Breast epithelium (tissue), 4 donors: ENCODE measurements around the gene EPO. TPM values are rescaled to one million over a fixed set of nuclear protein-coding genes. Genes with fewer than 3 reads are reported as not detected.
"Not testable (repeated sequence)": the region's sequence is repeated elsewhere in the genome, so short reads cannot be mapped to it uniquely, and the experiment has no call there.

Source experiments
- DNase-seq, 2 donors: peaks; one replicate each; pipeline ENCODE4 v3.0.0-alpha.2; 2019; ENCODE audit warnings: low spot score in 2 of 2
- H3K27ac ChIP-seq, 2 donors: fragments of 200-600 bp; sonication (generic) in 1 of 2; one replicate each; pipeline ENCODE4 v1.5.1; 2016 to 2019; ENCODE audit warnings: mild to moderate bottlenecking in 1 of 2
- H3K27me3 ChIP-seq, 2 donors: fragments of 200-600 bp; sonication (generic) in 1 of 2; one replicate each; pipeline versions ENCODE4 v1.5.1 to v1.6.0; 2017 to 2019; ENCODE audit warnings: control low read depth in 1 of 2, mild to moderate bottlenecking in 1 of 2
- H3K36me3 ChIP-seq: fragments of 200-600 bp; one replicate; pipeline ENCODE4 v1.5.1; 2019
- H3K4me1 ChIP-seq, 2 donors: fragments of 200-600 bp; sonication (generic); one replicate each; pipeline ENCODE4 v1.5.1; 2016 to 2019; ENCODE audit warnings: control low read depth in 1 of 2
- H3K4me3 ChIP-seq, 3 donors: fragments of 200-600 bp; sonication (generic); 1 replicate in 2 of 3; 2 replicates in 1 of 3; pipeline ENCODE4 v1.5.1; 2016 to 2019; ENCODE audit warnings: mild to moderate bottlenecking in 3 of 3, moderate library complexity in 2 of 3
- H3K9me3 ChIP-seq, 2 donors: fragments of 200-600 bp; sonication (generic) in 1 of 2; one replicate each; pipeline ENCODE4 v1.5.1; 2016 to 2019; ENCODE audit warnings: control low read depth in 1 of 2
- POLR2A ChIP-seq: fragments of 450-650 bp; IDR thresholded peaks from one replicate; pipeline ENCODE4 v1.6.1; 2016; ENCODE audit warnings: antibody characterized with exemption, mild to moderate bottlenecking, moderate library complexity
- POLR2AphosphoS5 ChIP-seq, 3 donors: sonication (generic); formaldehyde crosslinking; IDR thresholded peaks; one replicate each; pipeline ENCODE4 v1.6.1; 2017; ENCODE audit warnings: antibody characterized with exemption in 3 of 3
- intact Hi-C: fragments of 100-400 bp; cut with DNase I; formaldehyde crosslinking; loops from one replicate; pipeline ENCODE4 v1.15.1; 2023; ENCODE audit warnings: low total_unique reads
- total RNA-seq, 3 donors: library from RNA; depleted of rRNA; stranded (reverse); fragments of >200 nt; gene quantifications; one replicate each; pipeline ENCODE4 v1.1.0, GENCODE V29; 2016
- TF ChIP-seq, protein P1 (sequence below), 3 donors: fragments of 450-650 bp; IDR thresholded peaks; one replicate each; pipeline ENCODE4 v1.5.1; 2016 to 2017; ENCODE audit warnings: antibody characterized with exemption in 3 of 3, mild to moderate bottlenecking in 3 of 3, moderate library complexity in 3 of 3

Gene EPO
- total RNA-seq, 3 donors from 2014 or later: not detected

- intact Hi-C loops: no loop called here
- H3K4me1 ChIP-seq: no peaks in the 10 kb centered on the region
- no peaks in the 10 kb centered on the region for H3K9me3 ChIP-seq
- H3K27me3 ChIP-seq: no peaks in the 10 kb centered on the region
- no peak for DNase-seq
- TF ChIP-seq, protein P1, sequence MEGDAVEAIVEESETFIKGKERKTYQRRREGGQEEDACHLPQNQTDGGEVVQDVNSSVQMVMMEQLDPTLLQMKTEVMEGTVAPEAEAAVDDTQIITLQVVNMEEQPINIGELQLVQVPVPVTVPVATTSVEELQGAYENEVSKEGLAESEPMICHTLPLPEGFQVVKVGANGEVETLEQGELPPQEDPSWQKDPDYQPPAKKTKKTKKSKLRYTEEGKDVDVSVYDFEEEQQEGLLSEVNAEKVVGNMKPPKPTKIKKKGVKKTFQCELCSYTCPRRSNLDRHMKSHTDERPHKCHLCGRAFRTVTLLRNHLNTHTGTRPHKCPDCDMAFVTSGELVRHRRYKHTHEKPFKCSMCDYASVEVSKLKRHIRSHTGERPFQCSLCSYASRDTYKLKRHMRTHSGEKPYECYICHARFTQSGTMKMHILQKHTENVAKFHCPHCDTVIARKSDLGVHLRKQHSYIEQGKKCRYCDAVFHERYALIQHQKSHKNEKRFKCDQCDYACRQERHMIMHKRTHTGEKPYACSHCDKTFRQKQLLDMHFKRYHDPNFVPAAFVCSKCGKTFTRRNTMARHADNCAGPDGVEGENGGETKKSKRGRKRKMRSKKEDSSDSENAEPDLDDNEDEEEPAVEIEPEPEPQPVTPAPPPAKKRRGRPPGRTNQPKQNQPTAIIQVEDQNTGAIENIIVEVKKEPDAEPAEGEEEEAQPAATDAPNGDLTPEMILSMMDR (IDR thresholded peaks at IDR 0.05): no peak
- no peak for TF ChIP-seq POLR2AphosphoS5 (IDR thresholded peaks at IDR 0.05)
- TF ChIP-seq POLR2A: no peak
- H3K36me3 ChIP-seq: no peaks in the 10 kb centered on the region
- peak overlapping the region in 2 of 3 donors; percentile 35 to 61 for H3K4me3 ChIP-seq
- H3K27ac ChIP-seq: no peak overlapping the region
These were observed 24.3 kb downstream of the EPO start for GRCh38 chr7:100744605-100745004.

DNA sequence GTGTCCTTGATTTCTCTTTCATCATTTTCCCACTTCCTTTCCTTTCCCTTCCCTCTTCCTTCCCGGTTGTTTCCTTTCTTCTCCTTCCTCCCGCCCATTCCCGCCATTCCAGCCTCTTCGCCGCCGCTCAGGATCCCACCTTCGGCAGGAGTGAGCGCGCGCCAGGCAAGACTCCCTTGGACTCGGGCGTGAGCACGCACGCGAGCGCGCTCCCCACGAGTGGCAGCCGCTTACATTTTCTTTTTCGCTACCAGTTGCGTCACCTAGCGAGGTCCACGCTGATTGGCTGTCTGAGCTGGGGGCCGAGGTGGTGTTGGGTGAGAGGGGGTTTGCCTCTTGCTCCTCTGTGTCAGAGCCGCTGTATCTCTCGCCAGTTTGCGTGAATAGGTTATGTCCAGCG, 24.9 kb downstream of the EPO start:
- H3K27me3 ChIP-seq: peaks cover 0 to 2% of the 10 kb centered on the region in 2 donors
- no peaks in the 10 kb centered on the region for H3K4me1 ChIP-seq
- no peak overlapping the region for H3K27ac ChIP-seq
- intact Hi-C loops: no loop called here
- no peaks in the 10 kb centered on the region for H3K9me3 ChIP-seq
- DNase-seq: no peak
- peak overlapping the region; percentile 35 to 61 (median 37) for H3K4me3 ChIP-seq
- H3K36me3 ChIP-seq: no peaks in the 10 kb centered on the region
- TF ChIP-seq POLR2A (no peak), POLR2AphosphoS5 (IDR thresholded peaks at IDR 0.05) (no peak)
- TF ChIP-seq, protein P1 (IDR thresholded peaks at IDR 0.05): no peak

DNA sequence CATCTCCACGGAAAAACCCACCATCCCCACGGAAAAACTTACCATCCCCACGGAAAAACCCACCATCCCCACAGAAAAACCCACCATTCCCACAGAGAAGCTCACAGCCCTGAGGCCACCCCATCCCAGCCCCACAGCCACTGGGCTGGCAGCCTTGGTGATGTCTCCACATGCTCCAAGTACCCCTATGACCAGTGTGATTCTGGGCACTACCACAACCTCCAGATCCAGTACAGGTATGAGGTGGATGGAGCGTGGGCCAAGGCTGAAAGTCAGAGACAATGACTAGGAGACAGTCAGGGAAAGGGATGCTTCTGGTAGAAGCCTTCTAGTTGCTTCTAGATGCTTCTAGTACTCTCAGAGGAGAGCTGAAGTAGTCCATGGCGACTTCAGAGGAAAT, 32.7 kb downstream of the EPO start:
- TF ChIP-seq POLR2AphosphoS5 (IDR thresholded peaks at IDR 0.05): no peak
- TF ChIP-seq, protein P1 (IDR thresholded peaks at IDR 0.05): no peak
- no peak for TF ChIP-seq POLR2A
- intact Hi-C loops: no loop called here
- no peak overlapping the region for H3K27ac ChIP-seq

GRCh38 chr7:100753750-100754149, 33.5 kb downstream of the EPO start:
- TF ChIP-seq POLR2A (no peak), POLR2AphosphoS5 (IDR thresholded peaks at IDR 0.05) (no peak)
- Histone ChIP-seq H3K27me3 (peaks cover 0 to 12% of the 10 kb centered on the region in 2 donors), H3K9me3 (no peaks in the 10 kb centered on the region), H3K27ac (no peak overlapping the region), H3K4me1 (no peaks in the 10 kb centered on the region), H3K36me3 (no peaks in the 10 kb centered on the region), H3K4me3 (no peak overlapping the region)
- no peak for DNase-seq
- intact Hi-C loops: no loop called here

More for the DNA sequence above, 32.7 kb downstream of the EPO start:
- no peaks in the 10 kb centered on the region for H3K36me3 ChIP-seq
- no peaks in the 10 kb centered on the region for H3K9me3 ChIP-seq
- H3K27me3 ChIP-seq: peaks cover 0 to 12% of the 10 kb centered on the region in 2 donors
- no peaks in the 10 kb centered on the region for H3K4me1 ChIP-seq
- DNase-seq: no peak
- H3K4me3 ChIP-seq: no peak overlapping the region

DNA sequence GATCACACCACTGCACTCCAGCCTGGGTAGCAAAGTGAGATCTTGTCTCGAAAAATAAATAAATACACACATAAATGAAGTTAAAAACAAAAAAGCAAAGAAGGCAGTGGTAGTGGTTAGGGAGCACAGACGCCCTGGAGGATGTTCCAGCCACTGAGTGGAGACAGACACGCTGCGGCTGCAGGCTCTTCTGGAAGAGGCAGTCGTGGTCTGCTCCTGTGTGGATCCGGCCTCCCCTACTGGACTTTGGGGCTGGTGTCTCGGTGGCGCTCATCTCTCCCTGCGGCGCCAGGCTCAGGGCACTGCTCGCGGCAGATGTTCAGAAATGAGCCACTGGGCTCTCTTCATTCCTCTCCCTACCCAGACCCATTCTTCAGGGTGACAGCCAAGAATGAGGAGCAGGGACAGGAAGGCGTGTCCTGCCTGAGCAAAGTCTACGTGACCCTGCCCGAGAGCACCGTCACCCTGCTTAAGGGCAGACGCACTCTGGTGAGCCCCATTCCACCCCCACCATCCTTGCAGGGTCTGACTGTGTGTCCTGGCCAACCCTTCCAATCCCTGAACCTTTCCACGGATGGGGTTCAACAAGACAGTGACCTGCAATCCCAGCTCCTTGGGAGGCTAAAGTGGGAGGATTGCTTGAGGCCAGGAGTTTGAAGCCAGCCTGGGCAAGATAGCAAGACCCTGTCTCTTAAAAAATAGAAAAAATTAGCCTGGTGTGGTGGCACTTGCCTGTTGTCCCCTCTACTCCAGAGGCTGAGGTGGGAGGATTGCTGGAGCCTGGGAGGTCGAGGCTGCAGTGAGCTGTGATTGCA, 39.3 kb downstream of the EPO start:
- H3K36me3 ChIP-seq: no peaks in the 10 kb centered on the region
- intact Hi-C loops: no loop called here
- no peak overlapping the region for H3K4me3 ChIP-seq
- no peaks in the 10 kb centered on the region for H3K9me3 ChIP-seq
- no peaks in the 10 kb centered on the region for H3K27me3 ChIP-seq
- TF ChIP-seq, protein P1 (IDR thresholded peaks at IDR 0.05): no peak
- TF ChIP-seq POLR2A: no peak
- TF ChIP-seq POLR2AphosphoS5 (IDR thresholded peaks at IDR 0.05): no peak
- no peak for DNase-seq
- no peak overlapping the region for H3K27ac ChIP-seq
- no peaks in the 10 kb centered on the region for H3K4me1 ChIP-seq

DNA sequence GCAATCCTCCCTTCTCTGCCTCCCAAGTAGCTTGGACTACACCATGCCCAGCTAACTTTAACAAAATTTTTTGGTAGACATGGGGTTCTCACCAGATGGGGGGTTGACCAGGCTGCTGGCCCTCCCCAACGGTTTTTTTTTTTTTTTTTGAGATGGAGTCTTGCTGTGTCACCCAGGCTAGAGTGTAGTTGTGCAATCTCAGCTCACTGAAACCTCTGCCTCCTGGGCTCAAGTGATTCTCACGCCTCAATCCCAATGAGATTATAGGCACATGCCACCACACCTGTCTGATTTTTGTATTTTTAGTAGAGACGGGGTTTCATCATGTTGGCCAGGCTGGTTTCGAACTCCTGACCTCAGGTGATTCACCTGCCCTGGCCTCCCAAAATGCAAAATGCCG, 42.6 kb downstream of the EPO start:
- H3K27me3 ChIP-seq, DNase-seq, H3K27ac ChIP-seq, H3K4me1 ChIP-seq, H3K9me3 ChIP-seq, H3K4me3 ChIP-seq, H3K36me3 ChIP-seq, intact Hi-C loops: not testable (repeated sequence)
